ENCODE measurements around the gene DRD2.
"Not testable (repeated sequence)": the region's sequence is repeated elsewhere in the genome, so short reads cannot be mapped to it uniquely, and the experiment has no call there.

Gene DRD2

DNA sequence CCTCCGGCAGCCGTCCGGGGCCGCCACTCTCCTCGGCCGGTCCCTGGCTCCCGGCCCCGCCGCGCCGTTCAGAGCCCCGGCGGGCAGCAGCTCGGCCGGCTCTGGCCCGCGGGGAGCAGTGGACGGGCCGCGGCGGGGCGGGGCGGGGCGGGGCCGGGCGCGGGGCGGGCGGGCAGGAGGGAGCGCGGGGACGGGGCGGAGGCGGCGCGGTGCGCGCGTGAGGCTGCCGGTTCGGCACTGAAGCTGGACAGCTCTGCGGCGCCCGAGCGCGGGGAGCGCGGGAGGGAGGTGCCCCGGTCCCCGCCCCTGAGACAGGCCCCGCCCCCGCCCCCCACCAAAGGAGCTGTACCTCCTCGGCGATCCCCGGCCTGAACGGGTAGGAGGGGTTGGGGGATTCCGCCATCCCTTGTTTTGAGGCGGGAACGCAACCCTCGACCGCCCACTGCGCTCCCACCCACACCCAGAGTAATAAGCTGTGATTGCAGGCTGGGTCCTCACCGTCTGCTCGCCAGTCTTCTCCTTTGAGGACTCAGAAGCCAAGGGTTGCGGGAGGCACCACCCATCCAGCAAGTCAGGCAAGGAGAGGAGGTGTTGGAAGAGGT, at the start of gene DRD2:
DRD2 (minus strand) TSS at position 239 of the 602 bp plus-strand sequence. CDS start 50,747 bp downstream, outside the sequence.
- no peak for DNase-seq

DNA sequence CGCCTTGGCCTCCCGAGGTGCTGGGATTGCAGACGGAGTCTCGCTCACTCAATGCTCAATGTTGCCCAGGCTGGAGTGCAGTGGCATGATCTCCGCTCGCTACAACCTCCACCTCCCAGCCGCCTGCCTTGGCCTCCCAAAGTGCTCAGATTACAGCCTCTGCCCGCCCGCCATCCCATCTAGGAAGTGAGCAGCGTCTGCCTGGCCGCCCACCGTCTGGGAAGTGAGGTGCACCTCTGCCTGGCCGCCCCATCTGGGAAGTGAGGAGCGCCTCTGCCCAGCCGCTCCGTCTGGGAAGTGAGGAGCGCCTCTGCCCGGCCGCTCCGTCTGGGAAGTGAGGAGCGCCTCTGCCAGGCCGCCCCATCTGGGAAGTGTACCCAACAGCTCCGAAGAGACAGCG, 48.7 kb upstream of the DRD2 start:
- DNase-seq, result not testable (repeated sequence)

- DNase-seq, result no peak
Measured at GRCh38 chr11:113521737-113522517, 46.7 kb upstream of the DRD2 start.

GRCh38 chr11:113519989-113520613, 44.9 kb upstream of the DRD2 start:
- DNase-seq, result no peak

- DNase-seq, result no peak
Measured at GRCh38 chr11:113518716-113519495, 43.7 kb upstream of the DRD2 start.

DNA sequence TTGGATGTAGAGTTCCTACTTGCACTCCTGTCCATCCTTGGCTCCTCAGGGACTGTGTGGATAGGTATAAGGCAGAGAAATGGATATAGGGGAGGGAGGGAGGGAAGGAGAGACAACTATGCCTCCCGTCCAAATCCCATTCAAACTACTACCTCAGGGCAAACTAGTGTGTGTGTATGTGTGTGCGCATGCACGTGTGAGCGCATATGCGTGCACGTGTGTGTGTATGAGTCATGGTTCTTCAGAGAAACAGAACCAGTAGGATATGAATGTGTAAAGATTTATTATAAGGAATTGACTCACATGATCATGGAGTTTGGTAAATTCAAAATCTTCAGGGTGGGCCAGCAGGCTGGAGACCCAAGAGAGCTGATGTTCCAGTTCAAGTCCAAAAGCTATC, 42.2 kb upstream of the DRD2 start:
- no peak for DNase-seq

DNA sequence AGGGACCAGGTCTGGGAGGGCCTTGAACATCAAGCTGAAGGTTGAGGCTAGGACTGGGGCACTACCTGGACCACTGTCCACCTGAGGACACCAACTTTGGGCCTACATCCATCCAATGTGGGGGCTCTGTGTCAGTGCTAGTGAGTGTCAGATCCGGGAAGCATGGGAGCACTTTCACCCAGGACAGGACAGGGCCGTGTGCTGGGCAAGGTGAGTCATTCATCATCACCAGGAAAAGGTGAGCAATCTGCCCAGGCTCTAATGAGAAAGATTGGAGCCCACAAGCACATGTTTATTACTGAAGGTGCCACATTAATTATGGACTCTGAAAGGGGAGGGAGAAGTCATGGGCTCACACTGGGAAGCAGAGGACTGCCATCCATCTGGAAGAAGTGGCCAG, 39.7 kb upstream of the DRD2 start:
- DNase-seq, result no peak

DNA sequence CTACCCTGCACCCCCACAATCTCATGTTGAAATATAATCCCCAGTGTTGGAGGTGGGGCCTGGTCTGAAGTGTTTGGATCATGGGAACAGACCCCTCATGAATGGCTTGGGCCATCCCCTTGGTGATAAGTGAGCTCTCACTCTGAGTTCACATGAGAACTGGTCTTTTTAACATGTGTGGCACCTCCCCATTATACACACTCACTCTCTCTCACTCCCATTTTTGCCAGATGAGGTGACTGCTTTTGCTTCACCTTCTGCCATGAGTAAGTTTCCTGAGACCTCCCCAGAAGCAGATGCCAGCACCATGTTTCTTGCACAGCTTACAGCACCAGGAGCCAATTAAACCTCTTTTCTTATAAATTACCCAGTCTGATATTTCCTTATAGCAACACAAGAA, 32.1 kb upstream of the DRD2 start:
- DNase-seq, result no peak

DNA sequence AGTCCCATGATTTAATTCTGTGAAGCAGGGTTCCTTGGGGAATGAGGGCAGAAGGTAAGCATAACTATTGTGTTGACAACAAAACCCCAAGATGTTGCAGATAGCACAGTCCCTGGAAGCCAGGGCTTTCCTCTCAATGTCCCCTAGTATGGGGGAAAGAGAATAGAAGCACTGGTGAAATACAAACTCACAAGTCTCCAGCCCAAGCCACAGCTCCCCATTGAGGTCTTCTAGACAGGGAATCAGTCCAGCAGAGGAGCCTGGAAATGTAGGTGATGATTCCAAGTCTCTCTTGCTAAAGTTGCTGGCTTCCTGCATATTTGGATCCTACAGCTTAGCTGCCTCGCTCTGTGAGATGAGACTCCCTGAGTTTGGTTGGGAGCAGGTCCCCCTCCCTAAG, 31.7 kb upstream of the DRD2 start:
- DNase-seq, result no peak

- DNase-seq, result no peak
Measured at GRCh38 chr11:113506461-113506860, 31.3 kb upstream of the DRD2 start.

DNA sequence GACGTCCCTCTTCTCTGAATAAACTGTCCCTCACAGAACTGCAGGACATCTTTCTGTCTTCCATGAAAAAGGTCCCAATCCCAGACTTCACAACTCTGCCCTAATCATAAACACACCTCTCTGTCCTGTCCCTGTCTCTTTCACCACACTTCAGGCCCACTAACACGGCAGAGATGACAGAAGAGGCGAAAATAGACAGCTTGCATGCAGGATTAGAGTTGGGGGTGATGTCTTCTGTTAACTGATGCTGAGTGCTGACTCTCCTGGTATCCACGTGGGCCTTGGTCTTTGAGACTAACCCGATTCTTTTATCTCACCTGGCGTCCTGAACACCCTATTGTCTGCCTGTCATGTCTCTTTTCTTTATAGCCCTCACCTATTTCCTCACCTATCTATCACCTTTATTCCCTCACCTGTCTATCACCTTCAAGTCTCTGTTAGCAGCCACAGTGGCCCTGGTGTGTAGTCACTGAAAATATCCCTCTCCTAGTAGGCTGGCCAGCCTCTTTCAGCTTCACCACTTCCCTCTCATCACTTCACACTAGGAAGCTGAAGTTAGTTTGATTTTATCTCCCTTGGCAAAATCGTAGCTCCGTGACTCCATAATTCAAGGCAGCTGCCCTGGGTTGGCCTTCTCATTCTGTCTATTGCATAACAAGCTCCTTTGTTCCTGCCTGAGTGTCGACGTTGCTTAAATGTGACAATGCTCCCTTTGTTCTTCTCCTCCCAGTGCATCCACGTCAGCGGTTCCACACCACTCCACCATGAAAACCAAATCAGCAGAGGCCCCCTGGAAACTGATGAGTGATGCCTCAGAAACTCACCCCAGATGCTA, 30.6 kb upstream of the DRD2 start:
- no peak for DNase-seq

DNA sequence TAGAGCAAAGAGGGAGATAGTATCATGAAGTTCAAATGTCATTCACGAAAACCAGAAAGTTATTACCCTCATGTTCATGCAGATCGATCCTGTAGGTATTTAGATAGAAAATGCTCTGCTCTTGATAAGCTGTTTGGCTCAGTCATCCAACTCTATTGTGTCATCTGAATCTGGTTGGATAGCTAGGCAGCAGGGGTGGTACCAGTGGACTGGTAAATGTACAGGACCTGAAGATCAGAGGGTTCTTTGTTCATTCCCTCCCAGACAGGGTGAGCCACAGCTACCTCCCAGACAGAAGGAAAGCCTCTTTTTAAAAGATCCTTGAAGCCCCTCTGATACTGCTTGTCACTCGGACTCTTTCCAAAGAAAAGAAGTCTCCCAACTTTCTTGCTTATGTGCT, 29.8 kb upstream of the DRD2 start:
- no peak for DNase-seq

DNA sequence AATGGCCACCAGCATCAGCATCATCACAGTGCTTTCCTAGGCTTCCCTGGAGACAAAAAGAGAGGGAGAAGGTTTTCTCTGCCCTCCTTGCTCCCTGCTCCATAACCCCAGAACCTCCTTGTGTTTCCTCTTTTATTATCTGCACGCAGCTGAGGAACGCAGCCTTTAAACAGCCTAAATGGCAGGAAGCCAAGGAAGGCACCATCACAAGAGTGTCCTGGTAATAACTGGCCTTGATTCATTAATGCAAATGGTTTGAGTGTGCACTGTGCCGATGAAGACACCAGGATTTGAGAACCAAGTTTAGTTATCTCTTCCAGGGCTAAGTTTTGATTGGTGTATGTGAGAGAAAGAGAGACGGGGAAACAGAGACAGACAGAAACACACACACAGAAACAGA, 29.4 kb upstream of the DRD2 start:
- no peak for DNase-seq

DNA sequence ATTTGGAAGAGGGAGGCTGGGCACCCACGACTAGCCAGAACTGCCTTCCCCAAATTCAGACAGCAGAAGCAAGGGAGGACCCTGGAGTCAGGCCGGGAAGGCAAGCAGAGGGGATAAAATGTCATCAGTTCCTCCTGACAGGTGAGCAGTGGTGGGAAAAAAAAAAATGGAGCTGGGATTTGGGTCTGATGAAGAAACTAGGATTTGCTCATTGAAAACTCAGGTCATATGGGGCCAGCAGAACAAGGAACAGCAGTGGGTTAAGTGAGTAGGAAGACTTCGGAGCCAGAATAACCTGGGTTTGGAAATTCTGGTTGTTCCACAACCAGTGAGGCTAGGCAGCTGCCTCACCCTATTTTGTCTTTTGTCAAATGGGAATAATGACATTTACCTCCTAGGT, 28.9 kb upstream of the DRD2 start:
- no peak for DNase-seq

GRCh38 chr11:113497066-113497910, 22.1 kb upstream of the DRD2 start:
- no peak for DNase-seq

DNA sequence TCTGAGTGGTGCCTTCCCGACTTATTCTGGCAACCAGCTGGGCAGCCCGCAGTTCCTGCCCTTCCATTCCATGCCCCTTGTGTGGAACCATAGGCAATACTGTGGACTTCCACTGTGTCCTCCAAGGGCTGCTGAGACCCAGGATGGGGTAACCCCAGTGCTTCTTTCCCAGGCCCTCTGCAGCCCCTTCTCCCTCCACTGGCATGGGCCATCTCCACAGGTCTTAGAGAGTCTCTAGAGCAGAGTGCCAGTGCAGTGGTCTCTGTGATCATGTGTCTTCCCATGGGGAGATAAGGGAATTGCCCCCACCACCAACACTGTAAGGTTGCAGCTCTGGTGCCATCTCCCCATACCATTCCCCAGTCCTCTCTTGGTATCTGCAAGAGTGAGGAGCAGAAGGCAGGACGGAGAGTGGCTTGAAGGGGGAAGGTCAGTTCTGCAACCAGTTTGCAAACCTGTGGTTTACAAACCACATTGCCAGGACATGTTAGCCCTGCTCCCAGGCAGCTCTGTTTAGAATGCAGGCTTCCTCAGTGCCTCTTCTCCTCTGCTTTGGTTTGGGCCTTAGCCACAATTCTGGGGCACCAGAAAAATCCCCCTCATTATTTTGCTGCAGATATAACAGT, 20.9 kb upstream of the DRD2 start:
- no peak for DNase-seq

DNA sequence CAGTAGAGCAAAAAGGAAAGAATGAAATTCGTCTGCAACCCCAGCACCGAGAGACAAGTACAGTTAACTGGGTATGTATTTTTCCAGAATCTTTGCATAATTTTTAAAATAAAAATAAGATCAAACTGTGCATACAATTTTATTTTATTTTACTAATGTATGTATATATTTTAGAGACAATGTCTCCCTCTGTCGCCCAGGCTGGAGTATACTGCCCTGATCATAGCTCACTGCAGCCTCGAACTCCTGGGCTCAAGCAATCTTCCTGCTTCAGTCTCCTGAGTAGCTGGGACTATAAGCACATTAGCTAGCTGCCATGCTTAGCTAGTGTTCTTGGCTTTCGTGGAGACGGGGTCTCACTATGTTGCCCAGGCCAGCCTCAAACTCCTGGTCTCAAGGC, 18.8 kb upstream of the DRD2 start:
- DNase-seq, result no peak

GRCh38 chr11:113493206-113493605, 18.0 kb upstream of the DRD2 start:
- no peak for DNase-seq

- no peak for DNase-seq
Measured at GRCh38 chr11:113488931-113489351, 13.7 kb upstream of the DRD2 start.

DNA sequence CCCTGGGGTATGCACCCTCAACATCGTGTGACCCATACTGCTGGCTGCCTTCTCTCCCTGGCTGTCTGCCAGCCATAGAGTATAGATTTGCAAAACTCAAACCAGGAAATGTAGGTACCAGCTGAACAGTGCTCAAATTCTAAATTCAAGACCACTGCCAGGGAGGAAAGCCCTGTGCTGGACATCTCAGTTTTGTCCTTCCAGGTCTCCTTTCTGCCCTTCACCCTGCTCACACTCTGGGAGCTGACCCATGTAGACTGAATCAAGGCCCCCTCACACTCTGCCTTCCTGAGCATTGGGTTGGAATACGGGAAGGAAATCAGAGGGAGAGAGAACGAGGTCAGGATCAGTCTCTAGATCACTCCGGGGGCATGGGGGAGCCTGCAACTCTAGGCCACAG, 12.4 kb upstream of the DRD2 start:
- DNase-seq, result no peak

DNA sequence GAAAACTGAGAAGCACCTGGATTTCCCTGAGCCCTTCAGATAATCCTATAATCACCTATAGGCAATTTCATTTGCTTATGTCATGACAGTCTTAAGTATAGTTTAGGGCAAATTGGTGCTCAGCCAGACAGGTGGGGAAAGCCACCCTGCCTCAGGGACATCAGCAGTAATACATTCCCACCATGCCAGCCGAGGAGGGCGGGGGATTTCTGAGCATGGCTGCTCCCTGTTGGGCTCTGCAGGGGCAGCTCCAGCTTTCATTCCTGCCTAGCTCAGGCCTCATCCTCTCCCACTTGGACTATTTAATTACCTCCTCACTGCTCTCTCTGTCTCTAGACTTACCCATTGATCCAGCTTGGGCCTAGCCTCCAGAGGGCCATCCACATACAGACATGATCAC, 9.0 kb upstream of the DRD2 start:
- no peak for DNase-seq

Measured in suppressor macrophage treated with lipopolysaccharide for 4 hours (primary cell).